Measurements from ENCODE around the gene C2orf78. TPM values are rescaled to one million over a fixed set of nuclear protein-coding genes. Genes with fewer than 3 reads are reported as not detected.

Gene C2orf78
- total and polyA plus RNA-seq, 2 of the 4 experiments (the other 2 are of a cell fraction), result 0.03 TPM; not detected in 1

DNA sequence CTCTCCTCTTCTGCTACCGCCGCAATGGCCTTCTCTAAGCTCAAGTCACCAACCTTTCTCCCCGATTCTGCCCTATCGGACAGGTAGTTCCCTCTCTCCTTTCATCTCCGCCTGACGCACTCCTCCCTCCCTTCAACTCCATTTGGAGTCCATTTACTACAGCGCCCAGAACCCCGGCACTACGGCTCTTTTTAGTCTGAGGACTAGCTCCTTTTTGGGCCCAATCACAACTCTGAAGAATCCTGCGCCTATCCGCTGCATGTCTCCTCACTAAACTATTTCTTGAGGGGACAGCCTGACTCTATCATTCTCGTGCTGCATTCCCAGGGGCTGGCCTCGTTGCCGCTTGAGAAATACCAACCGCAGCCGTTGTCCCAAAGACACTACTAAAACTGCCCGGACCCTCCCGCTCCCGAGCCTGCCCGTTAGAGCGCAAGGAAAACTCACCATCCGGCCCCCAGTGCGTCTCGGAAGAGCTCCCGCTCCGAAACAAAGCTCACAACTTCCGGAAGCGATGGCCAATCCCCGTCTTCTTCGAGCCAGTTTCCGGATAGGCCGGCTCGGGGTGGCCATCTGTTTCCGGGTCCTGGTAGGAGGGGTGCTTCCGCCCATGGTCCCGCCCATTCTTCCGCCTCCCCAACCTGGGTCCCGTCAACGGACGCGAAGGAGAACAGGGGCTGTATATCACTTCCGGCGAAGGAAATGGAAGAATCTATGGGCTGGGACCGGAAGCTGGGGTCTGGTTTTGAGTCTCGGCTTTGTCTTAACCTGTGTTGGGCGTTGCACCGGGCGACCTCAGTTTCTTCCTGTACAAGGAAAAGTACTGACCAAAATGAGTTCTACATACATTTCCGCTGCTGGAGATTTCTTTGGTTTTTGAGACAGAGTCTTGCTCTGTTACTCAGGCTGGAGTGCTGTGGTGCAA is 46.9 kb upstream of the C2orf78 start, which contains the start of gene TPRKB:
Gene TPRKB (minus strand): TSS at position 491 of the 925 bp plus-strand sequence. CDS start 2,776 bp downstream, outside the sequence.
- peaks cover 2% of the 10 kb centered on the region; the same call in 1 of the 2 replicates for H3K9me1 ChIP-seq (ENCODE audit: insufficient read depth, low read length)
- peak within 1 kb of the TSS; percentile 88 for H2AFZ ChIP-seq (replicated peaks; ENCODE audit: low read length, poor library complexity)
- dilution Hi-C loops (cut with HindIII; ENCODE audit: low sequenced_read_pairs, unreplicated experiment), result no loop called here
- peak within 1 kb of the TSS; percentile 60 for H4K91ac ChIP-seq (ENCODE audit: insufficient read depth, low read depth, low read length)
- POLR2A ChIA-PET (ENCODE audit: unreplicated experiment), result interaction anchor here (1.3 kb wide), 1 partner anchor 23 kb away, joined by 3 read pairs; no protein-coding TSS in a partner anchor
- peak within 1 kb of the TSS; percentile 21; the same call in 1 of the 2 replicates for H3K23ac ChIP-seq (ENCODE audit: low read depth, low read length)
- no peaks in the 10 kb centered on the region for H3K9me3 ChIP-seq (ENCODE audit: control insufficient read depth, insufficient read depth, low read length)
- H3K18ac ChIP-seq (ENCODE audit: low read depth, low read length), result peak within 1 kb of the TSS; percentile 1; the same call in 1 of the 2 replicates
- H2BK120ac ChIP-seq (ENCODE audit: low read depth, low read length), result 0 out of 2 replicates have a peak within 1 kb of the TSS, but pooled peaks have one; percentile 1
- H3K4me3 ChIP-seq (ENCODE audit: insufficient read depth, low read depth, low read length), result peak within 1 kb of the TSS; percentile 74
- in situ Hi-C loops (cut with MboI; ENCODE audit: low sequenced_read_pairs), result no loop called here
- H3K56ac ChIP-seq (ENCODE audit: extremely low read depth, insufficient read depth, low read length), result no peak within 1 kb of the TSS; the same call in none of the 2 replicates
- ATAC-seq (ENCODE audit: low read depth) (peak; percentile 98), DNase-seq (peak; percentile 97)
- no peak within 1 kb of the TSS for H2BK15ac ChIP-seq (ENCODE audit: low read depth, low read length)
- 2% methylated on average over 23 of the region's 49 CpGs; no CpG with 5 or more reads in 1 of the 2 experiments for WGBS, 2 experiments (ENCODE audit: extremely low coverage in 2 of 2, insufficient read length in 1 of 2)
- H2AK9ac ChIP-seq (replicated peaks; ENCODE audit: low read depth, low read length, poor library complexity), result peak within 1 kb of the TSS; percentile 84
- H3K9ac ChIP-seq (ENCODE audit: low read depth, low read length), result peak within 1 kb of the TSS; percentile 69
- H3K27ac ChIP-seq (ENCODE audit: insufficient read depth, low read length), result peak within 1 kb of the TSS; percentile 26
- H4K20me1 ChIP-seq (ENCODE audit: insufficient read depth, low read length), result no peaks in the 10 kb centered on the region
- BruUV-seq (replicated peaks), result no TSS peak
- peak within 1 kb of the TSS; percentile 98 for H3K4me2 ChIP-seq (ENCODE audit: low read depth, low read length)
- peak within 1 kb of the TSS; percentile 79 to 95 for H4K8ac ChIP-seq (ENCODE audit: low read depth in 2 of 2, low read length in 2 of 2)
- no peaks in the 10 kb centered on the region for H3K4me1 ChIP-seq (ENCODE audit: control insufficient read depth, insufficient read depth, low read length)
- no peak within 1 kb of the TSS for H2BK20ac ChIP-seq (ENCODE audit: low read depth, low read length)
- H3K27me3 ChIP-seq (ENCODE audit: control insufficient read depth, insufficient read depth, low read length), result no peaks in the 10 kb centered on the region
- intact Hi-C loops (cut with micrococcal nuclease), result loop anchor here (2.0 to 5.0 kb wide), 2 partner anchors 56 to 505 kb away; partner anchors contain the start of genes CCT7 and PRADC1
- H2BK5ac ChIP-seq (ENCODE audit: low read depth, low read length, poor library complexity, severe bottlenecking), result peak within 1 kb of the TSS; percentile 8
- H3K79me1 ChIP-seq (ENCODE audit: low read depth in 1 of 2, low read length in 2 of 2), result peaks cover 6% of the 10 kb centered on the region in 2 experiments
- peak within 1 kb of the TSS; percentile 61; the same call in 1 of the 2 replicates for H2AK5ac ChIP-seq (ENCODE audit: low read depth, low read length)
- peaks cover 7% of the 10 kb centered on the region for H3K36me3 ChIP-seq (ENCODE audit: control insufficient read depth, insufficient read depth, low read length)
- peak within 1 kb of the TSS; percentile 85 for H4K5ac ChIP-seq (ENCODE audit: low read depth, low read length)
- peak within 1 kb of the TSS; percentile 64 for H3K4ac ChIP-seq (ENCODE audit: low read depth, low read length)
- CTCF ChIA-PET, result no interaction called here
- H3K14ac ChIP-seq (replicated peaks; ENCODE audit: low read depth, low read length), result peak within 1 kb of the TSS; percentile 39; the same call in 1 of the 2 replicates
- TF ChIP-seq SMC3 (IDR thresholded peaks at IDR 0.05; ENCODE audit: low read depth, low read length) (no peak), RAD21 (IDR thresholded peaks at IDR 0.05; ENCODE audit: low read length) (no peak), CHD1 (IDR thresholded peaks at IDR 0.05; ENCODE audit: low read depth, low read length) (no peak), FOS (IDR thresholded peaks at IDR 0.05; ENCODE audit: low read depth, low read length) (no peak), POLR2A (IDR thresholded peaks at IDR 0.05; ENCODE audit: low read depth, low read length) (0 out of 2 replicates have a peak, but pooled peaks have one; percentile 48), MAFK (IDR thresholded peaks at IDR 0.05; ENCODE audit: low read depth, low read length) (no peak), RCOR1 (IDR thresholded peaks at IDR 0.05; ENCODE audit: insufficient replicate concordance, low read length) (no peak), MXI1 (IDR thresholded peaks at IDR 0.05; ENCODE audit: borderline replicate concordance, low read depth, low read length) (0 out of 2 replicates have a peak, but pooled peaks have one; percentile 28), BHLHE40 (IDR thresholded peaks at IDR 0.05; ENCODE audit: low read depth, low read length) (no peak), RFX5 (IDR thresholded peaks at IDR 0.05; ENCODE audit: low read depth, low read length) (no peak), CEBPB (IDR thresholded peaks at IDR 0.05; ENCODE audit: low read depth, low read length) (no peak)
- TF ChIP-seq, protein P1, sequence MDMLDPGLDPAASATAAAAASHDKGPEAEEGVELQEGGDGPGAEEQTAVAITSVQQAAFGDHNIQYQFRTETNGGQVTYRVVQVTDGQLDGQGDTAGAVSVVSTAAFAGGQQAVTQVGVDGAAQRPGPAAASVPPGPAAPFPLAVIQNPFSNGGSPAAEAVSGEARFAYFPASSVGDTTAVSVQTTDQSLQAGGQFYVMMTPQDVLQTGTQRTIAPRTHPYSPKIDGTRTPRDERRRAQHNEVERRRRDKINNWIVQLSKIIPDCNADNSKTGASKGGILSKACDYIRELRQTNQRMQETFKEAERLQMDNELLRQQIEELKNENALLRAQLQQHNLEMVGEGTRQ (IDR thresholded peaks at IDR 0.05; ENCODE audit: low read depth, low read length), result no peak
- TF ChIP-seq, protein P2, sequence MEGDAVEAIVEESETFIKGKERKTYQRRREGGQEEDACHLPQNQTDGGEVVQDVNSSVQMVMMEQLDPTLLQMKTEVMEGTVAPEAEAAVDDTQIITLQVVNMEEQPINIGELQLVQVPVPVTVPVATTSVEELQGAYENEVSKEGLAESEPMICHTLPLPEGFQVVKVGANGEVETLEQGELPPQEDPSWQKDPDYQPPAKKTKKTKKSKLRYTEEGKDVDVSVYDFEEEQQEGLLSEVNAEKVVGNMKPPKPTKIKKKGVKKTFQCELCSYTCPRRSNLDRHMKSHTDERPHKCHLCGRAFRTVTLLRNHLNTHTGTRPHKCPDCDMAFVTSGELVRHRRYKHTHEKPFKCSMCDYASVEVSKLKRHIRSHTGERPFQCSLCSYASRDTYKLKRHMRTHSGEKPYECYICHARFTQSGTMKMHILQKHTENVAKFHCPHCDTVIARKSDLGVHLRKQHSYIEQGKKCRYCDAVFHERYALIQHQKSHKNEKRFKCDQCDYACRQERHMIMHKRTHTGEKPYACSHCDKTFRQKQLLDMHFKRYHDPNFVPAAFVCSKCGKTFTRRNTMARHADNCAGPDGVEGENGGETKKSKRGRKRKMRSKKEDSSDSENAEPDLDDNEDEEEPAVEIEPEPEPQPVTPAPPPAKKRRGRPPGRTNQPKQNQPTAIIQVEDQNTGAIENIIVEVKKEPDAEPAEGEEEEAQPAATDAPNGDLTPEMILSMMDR (conservative IDR thresholded peaks at IDR 0.05; ENCODE audit: low read depth, low read length), result no peak

All from IMR-90 (cell line).